ENCODE measurements around the gene TUBA4A. TPM values are rescaled to one million over a fixed set of nuclear protein-coding genes. Genes with fewer than 3 reads are reported as not detected.
"Not testable (repeated sequence)": the region's sequence is repeated elsewhere in the genome, so short reads cannot be mapped to it uniquely, and the experiment has no call there.

The TUBA4A gene
- total and polyA plus RNA-seq, 9 of the 15 experiments (the other 6 are each of a cell fraction or from before 2014, with no cell fraction given): 25.1 to 174 (median 42.4) TPM

DNA sequence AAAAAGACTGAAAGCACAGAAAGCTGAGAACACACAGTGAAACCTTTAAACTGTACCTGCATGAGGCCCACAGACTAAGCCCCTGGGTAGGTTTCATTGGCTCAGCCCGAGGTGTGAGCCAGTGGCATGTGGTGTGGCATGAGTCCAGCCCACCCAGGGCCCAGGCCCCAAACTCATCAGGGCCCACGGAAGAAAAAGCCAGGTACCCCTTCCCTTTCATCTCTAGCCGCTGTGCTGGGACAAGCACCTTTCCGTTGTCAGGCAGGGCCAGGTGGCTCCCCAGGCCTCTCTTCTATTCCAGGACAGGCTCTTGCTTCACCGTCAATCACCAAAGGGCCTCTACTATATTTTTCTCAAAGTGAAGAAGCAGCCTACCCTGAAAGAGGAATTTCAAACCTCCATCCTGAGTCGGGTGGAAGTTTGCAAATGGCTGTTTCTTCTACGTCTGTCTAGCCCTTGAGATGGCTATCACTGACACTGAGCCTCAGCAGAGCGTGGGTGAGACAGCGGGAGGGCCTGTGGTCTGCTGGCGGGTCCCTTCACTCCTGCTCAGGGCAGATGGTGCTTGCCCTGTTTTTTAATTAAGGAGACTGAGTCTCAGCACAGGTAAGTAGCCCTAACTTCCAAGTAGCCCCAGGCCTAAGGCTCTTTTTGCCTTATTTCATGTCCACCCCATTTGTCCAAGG, 34.0 kb upstream of the TUBA4A start (continued):
- no peak for TF ChIP-seq ATF1 (CRISPR knock-in tag; IDR thresholded peaks at IDR 0.05)
- TF ChIP-seq ATF1 (tag; IDR thresholded peaks at IDR 0.05): 0 out of 2 replicates have a peak, but pooled peaks have one; percentile 32
- TF ChIP-seq CREM (IDR thresholded peaks at IDR 0.05; ENCODE audit: low read depth): peak; percentile 56

DNA sequence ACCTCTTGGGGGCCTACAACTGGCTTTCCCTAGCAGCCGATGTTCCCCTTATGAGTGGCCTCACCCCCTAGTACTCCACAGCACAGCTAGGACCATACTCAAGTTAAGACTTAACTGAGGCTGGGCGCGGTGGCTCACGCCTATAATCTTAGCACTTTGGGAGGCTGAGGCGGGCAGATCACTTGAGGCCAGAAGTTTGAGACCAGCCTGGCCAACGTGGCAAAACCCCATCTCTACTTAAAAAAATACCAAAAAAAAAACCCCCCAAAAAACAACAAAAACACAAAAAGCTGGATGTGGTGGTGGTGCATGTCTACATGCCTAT, 33.4 kb upstream of the TUBA4A start:
- H3K9me3 ChIP-seq (replicated peaks; ENCODE audit: control insufficient read depth, insufficient read depth, low read depth, low read length); H3K9me1 ChIP-seq (ENCODE audit: control insufficient read depth, insufficient read depth, low read length); DNase-seq (ENCODE audit: extremely low read depth in 1 of 4, low spot score in 3 of 4); H3K4me3 ChIP-seq; H3K27me3 ChIP-seq (ENCODE audit: control insufficient read depth in 2 of 2, insufficient read depth in 2 of 2, low read length in 2 of 2); in situ Hi-C loops (cut with MboI); CTCF ChIA-PET (ENCODE audit: low intra/inter-chr PET ratio); BruUV-seq (replicated peaks); intact Hi-C loops (cut with micrococcal nuclease); FAIRE-seq; H3K79me2 ChIP-seq (ENCODE audit: control insufficient read depth, insufficient read depth, low read length); H3K36me3 ChIP-seq (ENCODE audit: control insufficient read depth, insufficient read depth, low read length); H3K9ac ChIP-seq (ENCODE audit: insufficient read depth in 1 of 2, low read depth in 2 of 2, low read length in 2 of 2); POLR2A ChIA-PET; H4K20me1 ChIP-seq (replicated peaks; ENCODE audit: control insufficient read depth, insufficient read depth, low read length); H3K4me2 ChIP-seq (ENCODE audit: insufficient read depth, low read length): not testable (repeated sequence)
- peaks cover 34 to 67% of the 10 kb centered on the region in 2 experiments for H3K4me1 ChIP-seq (replicated peaks in 1 of 2; ENCODE audit: control insufficient read depth in 2 of 2, insufficient read depth in 2 of 2, low read length in 2 of 2)
- 80% methylated on average over 1 of the region's 6 CpGs for WGBS (ENCODE audit: insufficient coverage, low coverage, missing lambda C conversion rate)
- peak overlapping the region; percentile 91; the same call in 1 of the 2 replicates for H2AFZ ChIP-seq (ENCODE audit: low read depth, low read length)
- TF ChIP-seq, protein P1, sequence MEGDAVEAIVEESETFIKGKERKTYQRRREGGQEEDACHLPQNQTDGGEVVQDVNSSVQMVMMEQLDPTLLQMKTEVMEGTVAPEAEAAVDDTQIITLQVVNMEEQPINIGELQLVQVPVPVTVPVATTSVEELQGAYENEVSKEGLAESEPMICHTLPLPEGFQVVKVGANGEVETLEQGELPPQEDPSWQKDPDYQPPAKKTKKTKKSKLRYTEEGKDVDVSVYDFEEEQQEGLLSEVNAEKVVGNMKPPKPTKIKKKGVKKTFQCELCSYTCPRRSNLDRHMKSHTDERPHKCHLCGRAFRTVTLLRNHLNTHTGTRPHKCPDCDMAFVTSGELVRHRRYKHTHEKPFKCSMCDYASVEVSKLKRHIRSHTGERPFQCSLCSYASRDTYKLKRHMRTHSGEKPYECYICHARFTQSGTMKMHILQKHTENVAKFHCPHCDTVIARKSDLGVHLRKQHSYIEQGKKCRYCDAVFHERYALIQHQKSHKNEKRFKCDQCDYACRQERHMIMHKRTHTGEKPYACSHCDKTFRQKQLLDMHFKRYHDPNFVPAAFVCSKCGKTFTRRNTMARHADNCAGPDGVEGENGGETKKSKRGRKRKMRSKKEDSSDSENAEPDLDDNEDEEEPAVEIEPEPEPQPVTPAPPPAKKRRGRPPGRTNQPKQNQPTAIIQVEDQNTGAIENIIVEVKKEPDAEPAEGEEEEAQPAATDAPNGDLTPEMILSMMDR (IDR thresholded peaks at IDR 0.05 in 2 of 3, conservative IDR thresholded peaks at IDR 0.05 in 1 of 3; ENCODE audit: insufficient read depth in 2 of 3, low read depth in 1 of 3, low read length in 3 of 3): peak in 1 of 3 experiments; percentile 21; a peak in 1 of 6 replicates
- H3K27ac ChIP-seq (ENCODE audit: extremely low read depth, low read depth, low read length): peak overlapping the region; percentile 19; the same call in 1 of the 3 replicates
- ATAC-seq: peak; percentile 18
